HepG2 (cell line): ENCODE data around the gene CD1C. TPM values are rescaled to one million over a fixed set of nuclear protein-coding genes. Genes with fewer than 3 reads are reported as not detected.

Source experiments
- ATAC-seq: fragments of 200-7000 bp; cut with Tn5 transposase; 3 replicates; pipeline ENCODE4 v1.9.1; 2020; ENCODE audit warnings: mild to moderate bottlenecking, moderate library complexity
- BruUV-seq: library from RNA; stranded (reverse); fragments of 400-500 nt; replicated peaks from 2 replicates; lab custom pipeline; 2021; lab: Mats Ljungman, UMichigan
- CTCF ChIA-PET: fragments of 300-600 bp; formaldehyde crosslinking; extraction: SDS; loops from one replicate; lab custom pipeline; 2021; ENCODE audit warnings: low total read pairs, inconsistent platforms, low intra/inter-chr PET ratio; lab: Yijun Ruan, JAX
- POLR2A ChIA-PET: fragments of 350-600 bp; sonication (Branson Sonifier 250); formaldehyde crosslinking; loops from one replicate; lab custom pipeline; 2020; ENCODE audit warnings: antibody characterized with exemption, inconsistent platforms; lab: Yijun Ruan, JAX
- DNase-seq: peaks from one replicate; pipeline ENCODE4 v3.0.0-alpha.2; 2015; ENCODE audit warnings: low spot score
- FAIRE-seq: peaks from 3 replicates; lab custom pipeline; 2011; peaks lifted over from hg19 to GRCh38; lab: Jason Lieb, UNC
- H2AFZ ChIP-seq: one replicate; pipeline ENCODE4 v1.6.1; 2011; ENCODE audit warnings: low read length, inconsistent platforms
- H3K27ac ChIP-seq: fragments of 300-600 bp; 3 replicates; pipeline ENCODE4 v1.8.0; 2011; ENCODE audit warnings: mixed run types, mild to moderate bottlenecking, mixed read lengths, low read length, inconsistent platforms; ENCODE audit not compliant: insufficient read depth; ENCODE audit errors: extremely low read length
- H3K27me3 ChIP-seq, 2 experiments: fragments of 200-600 bp in 1 of 2; 2 replicates in 1 of 2; 3 replicates in 1 of 2; pipeline versions ENCODE4 v1.6.0 to v1.8.0; 2011; ENCODE audit warnings: low read length in 2 of 2, mild to moderate bottlenecking in 2 of 2, moderate library complexity in 2 of 2, inconsistent platforms in 1 of 2; ENCODE audit not compliant: insufficient read depth in 2 of 2, control insufficient read depth in 1 of 2
- H3K36me3 ChIP-seq, 2 experiments: fragments of 200-600 bp in 1 of 2; replicated peaks in 1 of 2; 2 replicates in 1 of 2; 3 replicates in 1 of 2; pipeline versions ENCODE4 v1.5.1 to v1.8.0; 2011; ENCODE audit warnings: low read length in 2 of 2, inconsistent platforms in 1 of 2; ENCODE audit not compliant: insufficient read depth in 2 of 2, control insufficient read depth in 1 of 2
- H3K4me1 ChIP-seq: 2 replicates; pipeline ENCODE4 v1.5.1; 2012; ENCODE audit warnings: low read length, inconsistent platforms; ENCODE audit not compliant: insufficient read depth
- H3K4me2 ChIP-seq: 2 replicates; pipeline ENCODE4 v1.6.0; 2011; ENCODE audit warnings: low read depth, low read length, inconsistent platforms
- H3K4me3 ChIP-seq, 3 experiments: fragments of 200-600 bp in 1 of 3; sonication (generic), shearing (Covaris generic) in 1 of 3; replicated peaks in 1 of 3; 2 replicates each; pipeline ENCODE4 v1.5.1; 2011 to 2016; ENCODE audit warnings: low read length in 3 of 3, inconsistent platforms in 2 of 3, low read depth in 2 of 3, mild to moderate bottlenecking in 2 of 3, control low read depth in 1 of 3, mixed read lengths in 1 of 3; ENCODE audit not compliant: insufficient read depth in 1 of 3
- H3K79me2 ChIP-seq: one replicate; pipeline ENCODE4 v1.6.1; 2011; ENCODE audit warnings: low read length, inconsistent platforms; ENCODE audit not compliant: insufficient read depth
- H3K9ac ChIP-seq: 2 replicates; pipeline ENCODE4 v1.6.0; 2011; ENCODE audit warnings: mild to moderate bottlenecking, low read depth, low read length, inconsistent platforms; ENCODE audit not compliant: insufficient read depth
- H3K9me3 ChIP-seq: 2 replicates; pipeline ENCODE4 v1.5.1; 2012; ENCODE audit warnings: mild to moderate bottlenecking, low read length
- H4K20me1 ChIP-seq: 2 replicates; pipeline ENCODE4 v1.6.0; 2011; ENCODE audit warnings: inconsistent platforms, mild to moderate bottlenecking, low read length, moderate library complexity; ENCODE audit not compliant: insufficient read depth
- CEBPZ ChIP-seq: IDR thresholded peaks from 2 replicates; pipeline ENCODE4 v1.6.1; 2012; ENCODE audit warnings: low read length, improper control_type of control experiment
- GABPB1 ChIP-seq: IDR thresholded peaks from 2 replicates; pipeline ENCODE4 v1.6.1; 2016; ENCODE audit warnings: mild to moderate bottlenecking, missing genetic modification reagents, moderate library complexity, missing compliant biosample characterization
- HIC2 ChIP-seq: sonication (generic); formaldehyde crosslinking; IDR thresholded peaks from 2 replicates; pipeline ENCODE4 v1.9.0; 2022; ENCODE audit warnings: low read depth, missing genetic modification reagents
- JUNB ChIP-seq: sonication (generic); formaldehyde crosslinking; IDR thresholded peaks from 2 replicates; pipeline ENCODE4 v1.8.0; 2022; ENCODE audit warnings: missing genetic modification reagents, mild to moderate bottlenecking, borderline replicate concordance
- PAX8 ChIP-seq: sonication (generic); formaldehyde crosslinking; IDR thresholded peaks from 2 replicates; pipeline ENCODE4 v1.8.0; 2022; ENCODE audit warnings: mild to moderate bottlenecking, missing genetic modification reagents, borderline replicate concordance
- POLR2AphosphoS2 ChIP-seq: IDR thresholded peaks from 2 replicates; pipeline ENCODE4 v1.6.1; 2011; ENCODE audit warnings: low read depth, low read length, improper control_type of control experiment
- TCF12 ChIP-seq, 2 experiments: fragments of 450-650 bp in 1 of 2; sonication (generic) in 1 of 2; formaldehyde crosslinking in 1 of 2; IDR thresholded peaks; 2 replicates each; pipeline versions ENCODE4 v1.6.1 to v1.8.0; 2017 to 2022; ENCODE audit warnings: antibody characterized with exemption in 1 of 2, mild to moderate bottlenecking in 1 of 2, missing genetic modification reagents in 1 of 2, moderate library complexity in 1 of 2
- ZNF256 ChIP-seq: sonication (generic); formaldehyde crosslinking; conservative IDR thresholded peaks from 2 replicates; pipeline ENCODE4 v1.4.0; 2020; ENCODE audit warnings: missing genetic modification reagents
- ZNF292 ChIP-seq: sonication (generic); formaldehyde crosslinking; IDR thresholded peaks from 2 replicates; pipeline ENCODE4 v1.8.1; 2022; ENCODE audit warnings: mild to moderate bottlenecking, low read depth, missing genetic modification reagents, borderline replicate concordance
- ZNF343 ChIP-seq: sonication (generic); formaldehyde crosslinking; IDR thresholded peaks from 2 replicates; pipeline ENCODE4 v1.4.0; 2020; ENCODE audit warnings: mild to moderate bottlenecking, missing genetic modification reagents
- ZNF777 ChIP-seq: sonication (generic); formaldehyde crosslinking; IDR thresholded peaks from 2 replicates; pipeline ENCODE4 v1.4.0; 2020; ENCODE audit warnings: missing genetic modification reagents
- whole genome bisulfite sequencing: methylation state at CpG from one replicate; pipeline ENCODE4 v1.1.6; 2017; ENCODE audit warnings: low lambda C conversion rate; 5-methylcytosine and 5-hydroxymethylcytosine counted together
- in situ Hi-C: cut with HindIII; loops from 2 replicates; pipeline ENCODE4 v1.10.0; 2017; ENCODE audit warnings: low pct_unique_long_range_greater_than_20kb; ENCODE audit not compliant: extremely low pct_ligation_motif_present
- intact Hi-C: fragments of 100-400 bp; cut with micrococcal nuclease; formaldehyde crosslinking; loops from one replicate; pipeline ENCODE4 v1.10.0; 2022; ENCODE audit not compliant: unreplicated experiment
- polyA plus RNA-seq, 8 experiments: library from polyadenylated mRNA; depleted of rRNA in 3 of 8; stranded (reverse) in 7 of 8; unstranded in 1 of 8; fragments of >200 nt; fragmentation: Illumina TruSeq in 4 of 8; extraction: Trizol in 4 of 8; gene quantifications; 2 replicates each; pipeline versions ENCODE4 v1.2.1 to v1.2.3, GENCODE V29; 2011 to 2016; ENCODE audit warnings: low read depth in 4 of 8, missing spikeins in 1 of 8, mixed read lengths in 1 of 8; ENCODE audit not compliant: insufficient read depth in 1 of 8
- total RNA-seq, 5 experiments: library from RNA; depleted of rRNA; stranded (reverse); fragments of >200 nt; fragmentation: Illumina TruSeq; extraction: Trizol; gene quantifications; 2 replicates each; pipeline ENCODE4 v1.2.3, GENCODE V29; 2016; ENCODE audit warnings: low read depth in 1 of 5
- TF ChIP-seq, protein P1 (sequence below): sonication (generic); formaldehyde crosslinking; IDR thresholded peaks from 2 replicates; pipeline ENCODE4 v1.4.0; 2020; ENCODE audit warnings: missing genetic modification reagents
- TF ChIP-seq, protein P2 (sequence below): sonication (generic); formaldehyde crosslinking; IDR thresholded peaks from 2 replicates; pipeline ENCODE4 v1.4.0; 2020; ENCODE audit warnings: low read depth, mild to moderate bottlenecking, missing genetic modification reagents

CD1C gene
- total and polyA plus RNA-seq, 2 of the 13 experiments (the other 11 are each of a cell fraction or from before 2014, with no cell fraction given), result not detected

GRCh38 chr1:158248118-158248517, 41.6 kb upstream of the CD1C start:
- no peaks in the 10 kb centered on the region for H3K9me3 ChIP-seq
- no peak for TF ChIP-seq PAX8 (CRISPR knock-in tag)
- no peak for TF ChIP-seq ZNF256 (CRISPR knock-in tag)
- TF ChIP-seq ZNF343 (CRISPR knock-in tag), result no peak
- no peak for TF ChIP-seq JUNB (CRISPR knock-in tag)
- no peak for TF ChIP-seq TCF12 (IDR thresholded peaks at IDR 0.05)
- TF ChIP-seq TCF12 (CRISPR knock-in tag; IDR thresholded peaks at IDR 0.05), result no peak
- no peak for TF ChIP-seq POLR2AphosphoS2
- no peak for TF ChIP-seq ZNF777 (CRISPR knock-in tag)
- no peak for TF ChIP-seq CEBPZ
- TF ChIP-seq, protein P1, sequence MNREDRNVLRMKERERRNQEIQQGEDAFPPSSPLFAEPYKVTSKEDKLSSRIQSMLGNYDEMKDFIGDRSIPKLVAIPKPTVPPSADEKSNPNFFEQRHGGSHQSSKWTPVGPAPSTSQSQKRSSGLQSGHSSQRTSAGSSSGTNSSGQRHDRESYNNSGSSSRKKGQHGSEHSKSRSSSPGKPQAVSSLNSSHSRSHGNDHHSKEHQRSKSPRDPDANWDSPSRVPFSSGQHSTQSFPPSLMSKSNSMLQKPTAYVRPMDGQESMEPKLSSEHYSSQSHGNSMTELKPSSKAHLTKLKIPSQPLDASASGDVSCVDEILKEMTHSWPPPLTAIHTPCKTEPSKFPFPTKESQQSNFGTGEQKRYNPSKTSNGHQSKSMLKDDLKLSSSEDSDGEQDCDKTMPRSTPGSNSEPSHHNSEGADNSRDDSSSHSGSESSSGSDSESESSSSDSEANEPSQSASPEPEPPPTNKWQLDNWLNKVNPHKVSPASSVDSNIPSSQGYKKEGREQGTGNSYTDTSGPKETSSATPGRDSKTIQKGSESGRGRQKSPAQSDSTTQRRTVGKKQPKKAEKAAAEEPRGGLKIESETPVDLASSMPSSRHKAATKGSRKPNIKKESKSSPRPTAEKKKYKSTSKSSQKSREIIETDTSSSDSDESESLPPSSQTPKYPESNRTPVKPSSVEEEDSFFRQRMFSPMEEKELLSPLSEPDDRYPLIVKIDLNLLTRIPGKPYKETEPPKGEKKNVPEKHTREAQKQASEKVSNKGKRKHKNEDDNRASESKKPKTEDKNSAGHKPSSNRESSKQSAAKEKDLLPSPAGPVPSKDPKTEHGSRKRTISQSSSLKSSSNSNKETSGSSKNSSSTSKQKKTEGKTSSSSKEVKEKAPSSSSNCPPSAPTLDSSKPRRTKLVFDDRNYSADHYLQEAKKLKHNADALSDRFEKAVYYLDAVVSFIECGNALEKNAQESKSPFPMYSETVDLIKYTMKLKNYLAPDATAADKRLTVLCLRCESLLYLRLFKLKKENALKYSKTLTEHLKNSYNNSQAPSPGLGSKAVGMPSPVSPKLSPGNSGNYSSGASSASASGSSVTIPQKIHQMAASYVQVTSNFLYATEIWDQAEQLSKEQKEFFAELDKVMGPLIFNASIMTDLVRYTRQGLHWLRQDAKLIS (CRISPR knock-in tag), result no peak
- TF ChIP-seq HIC2 (CRISPR knock-in tag), result no peak
- TF ChIP-seq ZNF292, result no peak
- TF ChIP-seq, protein P2, sequence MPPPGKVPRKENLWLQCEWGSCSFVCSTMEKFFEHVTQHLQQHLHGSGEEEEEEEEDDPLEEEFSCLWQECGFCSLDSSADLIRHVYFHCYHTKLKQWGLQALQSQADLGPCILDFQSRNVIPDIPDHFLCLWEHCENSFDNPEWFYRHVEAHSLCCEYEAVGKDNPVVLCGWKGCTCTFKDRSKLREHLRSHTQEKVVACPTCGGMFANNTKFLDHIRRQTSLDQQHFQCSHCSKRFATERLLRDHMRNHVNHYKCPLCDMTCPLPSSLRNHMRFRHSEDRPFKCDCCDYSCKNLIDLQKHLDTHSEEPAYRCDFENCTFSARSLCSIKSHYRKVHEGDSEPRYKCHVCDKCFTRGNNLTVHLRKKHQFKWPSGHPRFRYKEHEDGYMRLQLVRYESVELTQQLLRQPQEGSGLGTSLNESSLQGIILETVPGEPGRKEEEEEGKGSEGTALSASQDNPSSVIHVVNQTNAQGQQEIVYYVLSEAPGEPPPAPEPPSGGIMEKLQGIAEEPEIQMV, result no peak
- TF ChIP-seq GABPB1 (CRISPR knock-in tag), result no peak

More at GRCh38 chr1:158248118-158248517, 41.6 kb upstream of the CD1C start:
- FAIRE-seq (no peak), ATAC-seq (no peak), DNase-seq (no peak)
- 0% methylated on average over 3 of the region's 3 CpGs for WGBS
- H3K4me1 ChIP-seq, result no peaks in the 10 kb centered on the region
- H4K20me1 ChIP-seq, result no peaks in the 10 kb centered on the region
- H3K36me3 ChIP-seq, result no peaks in the 10 kb centered on the region
- no peak overlapping the region for H2AFZ ChIP-seq
- H3K4me3 ChIP-seq, result no peak overlapping the region
- H3K79me2 ChIP-seq, result no peaks in the 10 kb centered on the region
- no peaks in the 10 kb centered on the region for H3K27me3 ChIP-seq
- H3K27ac ChIP-seq, result no peak overlapping the region
- CTCF ChIA-PET, result no interaction called here
- BruUV-seq, result no TSS peak
- H3K9ac ChIP-seq, result no peak overlapping the region
- in situ Hi-C loops, result no loop called here
- intact Hi-C loops, result no loop called here
- POLR2A ChIA-PET, result no interaction called here
- H3K4me2 ChIP-seq, result no peak overlapping the region
